A673 (cell line): ENCODE results near the gene CCDC6. TPM values are rescaled to one million over a fixed set of nuclear protein-coding genes. Genes with fewer than 3 reads are reported as not detected.

Experiments
- BruUV-seq: library from RNA; stranded (reverse); fragments of 400-500 nt; replicated peaks from 2 replicates; lab custom pipeline; 2021; lab: Mats Ljungman, UMichigan
- CTCF ChIA-PET: fragments of 300-600 bp; sonication (Branson Sonifier 250); formaldehyde crosslinking; loops from one replicate; lab custom pipeline; 2022; ENCODE audit warnings: antibody characterized with exemption; lab: Charles Lee
- POLR2A ChIA-PET: fragments of 300-600 bp; sonication (Branson Sonifier 250); formaldehyde crosslinking; loops from one replicate; lab custom pipeline; 2022; ENCODE audit warnings: antibody characterized with exemption; ENCODE audit not compliant: low non-redundant PET; lab: Charles Lee
- DNase-seq: peaks from one replicate; pipeline ENCODE4 v3.0.0-alpha.2; 2015; ENCODE audit warnings: low spot score
- H3K27ac ChIP-seq: fragments of 200-600 bp; sonication (generic); 2 replicates; pipeline ENCODE4 v1.5.1; 2016; ENCODE audit warnings: mixed run types, low read depth, mild to moderate bottlenecking, mixed read lengths, antibody characterized with exemption, low read length; ENCODE audit not compliant: poor library complexity, severe bottlenecking
- H3K27me3 ChIP-seq: fragments of 200-600 bp; sonication (generic); replicated peaks from 2 replicates; pipeline ENCODE4 v1.6.1; 2017; ENCODE audit warnings: mixed run types, low read depth, mild to moderate bottlenecking, mixed read lengths, antibody characterized with exemption, low read length; ENCODE audit not compliant: insufficient read depth, poor library complexity
- H3K36me3 ChIP-seq: fragments of 200-600 bp; sonication (generic); 2 replicates; pipeline ENCODE4 v1.6.1; 2016; ENCODE audit warnings: mixed run types, mild to moderate bottlenecking, mixed read lengths, antibody characterized with exemption, low read length; ENCODE audit not compliant: insufficient read depth, poor library complexity, severe bottlenecking
- H3K4me1 ChIP-seq: fragments of 200-600 bp; sonication (generic); 2 replicates; pipeline ENCODE4 v1.6.1; 2017; ENCODE audit warnings: mixed run types, mild to moderate bottlenecking, mixed read lengths, antibody characterized with exemption, low read length; ENCODE audit not compliant: insufficient read depth, poor library complexity, severe bottlenecking
- H3K4me3 ChIP-seq: fragments of 200-600 bp; sonication (generic); 2 replicates; pipeline ENCODE4 v1.5.1; 2016; ENCODE audit warnings: low read depth, mixed run types, mild to moderate bottlenecking, mixed read lengths, low read length; ENCODE audit not compliant: poor library complexity, severe bottlenecking
- H3K9me3 ChIP-seq: fragments of 200-600 bp; sonication (generic); 2 replicates; pipeline ENCODE4 v1.6.1; 2016; ENCODE audit warnings: mixed run types, low read depth, mild to moderate bottlenecking, mixed read lengths, antibody characterized with exemption, low read length; ENCODE audit not compliant: poor library complexity, severe bottlenecking
- EZH2 ChIP-seq: fragments of 200-600 bp; sonication (generic); IDR thresholded peaks from 2 replicates; pipeline ENCODE4 v1.6.1; 2017; ENCODE audit warnings: borderline replicate concordance, low read depth, mild to moderate bottlenecking, mixed read lengths, antibody characterized with exemption, low read length; ENCODE audit not compliant: poor library complexity, severe bottlenecking
- intact Hi-C: fragments of 100-400 bp; cut with micrococcal nuclease; formaldehyde crosslinking; loops from one replicate; pipeline ENCODE4 v1.10.0; 2022; ENCODE audit not compliant: unreplicated experiment
- total RNA-seq: library from RNA; stranded (reverse); gene quantifications from 2 replicates; pipeline ENCODE4 v1.2.3, GENCODE V29; 2021
- TF ChIP-seq, protein P1 (sequence below): fragments of 300-800, 200-600 bp; sonication (generic); conservative IDR thresholded peaks from 2 replicates; pipeline ENCODE4 v1.5.1; 2017; ENCODE audit warnings: low read depth, mild to moderate bottlenecking, antibody characterized with exemption, low read length, moderate library complexity, mixed read lengths

The CCDC6 gene
- total RNA-seq, 1 experiment from 2014 or later = 28.1 TPM

DNA sequence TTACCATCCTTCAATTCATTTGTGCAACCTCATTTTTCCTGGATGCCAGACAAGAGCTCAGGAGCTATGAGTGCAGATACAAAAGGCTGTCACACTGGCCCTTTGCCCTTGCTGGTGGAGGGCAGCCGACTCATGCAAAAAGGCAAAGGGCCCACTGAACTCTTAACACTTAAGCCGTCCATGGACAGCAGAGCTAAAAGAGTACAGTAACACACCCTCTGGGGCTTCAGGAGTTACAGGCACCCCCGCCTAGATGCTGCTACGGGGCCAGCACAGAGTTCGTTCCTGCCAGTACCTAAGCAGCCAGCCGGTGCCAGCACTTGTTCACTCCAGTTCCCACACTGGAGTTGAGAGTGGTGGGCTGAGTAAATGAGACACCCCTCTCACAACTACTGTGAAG, 83.2 kb downstream of the CCDC6 start:
- Histone ChIP-seq H3K27me3 (no peaks in the 10 kb centered on the region), H3K4me3 (no peak overlapping the region), H3K36me3 (no peaks in the 10 kb centered on the region), H3K27ac (no peak overlapping the region), H3K4me1 (peaks cover 14% of the 10 kb centered on the region), H3K9me3 (no peaks in the 10 kb centered on the region)
- TF ChIP-seq EZH2 = no peak
- TF ChIP-seq, protein P1, sequence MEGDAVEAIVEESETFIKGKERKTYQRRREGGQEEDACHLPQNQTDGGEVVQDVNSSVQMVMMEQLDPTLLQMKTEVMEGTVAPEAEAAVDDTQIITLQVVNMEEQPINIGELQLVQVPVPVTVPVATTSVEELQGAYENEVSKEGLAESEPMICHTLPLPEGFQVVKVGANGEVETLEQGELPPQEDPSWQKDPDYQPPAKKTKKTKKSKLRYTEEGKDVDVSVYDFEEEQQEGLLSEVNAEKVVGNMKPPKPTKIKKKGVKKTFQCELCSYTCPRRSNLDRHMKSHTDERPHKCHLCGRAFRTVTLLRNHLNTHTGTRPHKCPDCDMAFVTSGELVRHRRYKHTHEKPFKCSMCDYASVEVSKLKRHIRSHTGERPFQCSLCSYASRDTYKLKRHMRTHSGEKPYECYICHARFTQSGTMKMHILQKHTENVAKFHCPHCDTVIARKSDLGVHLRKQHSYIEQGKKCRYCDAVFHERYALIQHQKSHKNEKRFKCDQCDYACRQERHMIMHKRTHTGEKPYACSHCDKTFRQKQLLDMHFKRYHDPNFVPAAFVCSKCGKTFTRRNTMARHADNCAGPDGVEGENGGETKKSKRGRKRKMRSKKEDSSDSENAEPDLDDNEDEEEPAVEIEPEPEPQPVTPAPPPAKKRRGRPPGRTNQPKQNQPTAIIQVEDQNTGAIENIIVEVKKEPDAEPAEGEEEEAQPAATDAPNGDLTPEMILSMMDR = no peak
- no TSS peak for BruUV-seq
- ChIA-PET CTCF (no interaction called here), POLR2A (no interaction called here)
- intact Hi-C loops = no loop called here
- no peak for DNase-seq

DNA sequence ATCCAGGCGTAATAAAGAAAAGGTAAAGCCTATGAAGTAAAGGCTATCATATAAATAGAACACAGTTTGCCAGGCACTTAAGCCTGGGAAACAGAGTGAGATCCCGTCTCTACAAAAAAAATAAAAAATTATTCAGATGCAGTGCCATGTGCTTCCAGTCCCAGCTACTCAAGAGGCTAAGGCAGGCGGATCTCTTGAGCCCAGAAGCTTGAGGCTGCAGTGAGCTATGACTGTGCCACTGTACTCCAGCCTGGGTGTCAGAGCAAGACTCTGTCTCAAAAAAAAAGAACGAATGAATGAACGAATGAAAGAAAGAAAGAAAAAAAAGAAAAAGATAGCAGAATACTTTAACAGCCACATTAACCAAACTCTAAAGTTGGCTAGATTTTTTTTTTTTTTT, 85.9 kb downstream of the CCDC6 start:
- Histone ChIP-seq H3K4me1 (peaks cover 14% of the 10 kb centered on the region), H3K4me3 (no peak overlapping the region), H3K27me3 (no peaks in the 10 kb centered on the region), H3K27ac (no peak overlapping the region), H3K36me3 (no peaks in the 10 kb centered on the region), H3K9me3 (no peaks in the 10 kb centered on the region)
- DNase-seq = no peak
- no TSS peak for BruUV-seq
- ChIA-PET POLR2A (no interaction called here), CTCF (no interaction called here)
- intact Hi-C loops = no loop called here
- TF ChIP-seq EZH2 = no peak
- TF ChIP-seq, protein P1 = no peak

DNA sequence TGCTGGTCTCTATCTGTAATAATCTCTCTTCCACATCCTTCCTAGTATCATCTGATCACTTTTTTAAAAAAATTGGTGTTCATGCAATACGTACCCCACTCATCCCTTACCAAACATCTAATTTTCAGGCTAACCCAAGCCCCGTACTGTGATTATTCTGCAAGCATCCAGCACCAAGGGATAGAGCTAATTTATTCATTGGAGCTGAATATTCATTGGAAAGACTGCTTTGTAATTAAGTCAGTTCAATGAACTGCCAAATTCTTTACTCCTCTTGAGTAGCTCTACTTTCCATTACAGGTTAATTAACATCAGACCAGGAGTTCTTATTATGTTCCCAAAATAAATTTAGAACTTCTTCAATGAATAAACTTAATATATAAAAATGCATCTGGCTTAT, 86.7 kb downstream of the CCDC6 start:
- Histone ChIP-seq H3K4me3 (no peak overlapping the region), H3K27me3 (no peaks in the 10 kb centered on the region), H3K4me1 (peaks cover 14% of the 10 kb centered on the region), H3K9me3 (no peaks in the 10 kb centered on the region), H3K27ac (no peak overlapping the region), H3K36me3 (no peaks in the 10 kb centered on the region)
- CTCF ChIA-PET = no interaction called here
- no TSS peak for BruUV-seq
- no peak for TF ChIP-seq EZH2
- TF ChIP-seq, protein P1 = no peak
- intact Hi-C loops = no loop called here
- POLR2A ChIA-PET = interaction anchor here (0.5 kb wide), 1 partner anchor 140 kb away, joined by 3 read pairs; no protein-coding TSS in a partner anchor
- DNase-seq = no peak
